ENCODE results near the gene CFAP298. TPM values are rescaled to one million over a fixed set of nuclear protein-coding genes. Genes with fewer than 3 reads are reported as not detected.

CFAP298 gene
- total and polyA plus RNA-seq, 2 of the 13 experiments (the other 11 are each of a cell fraction or from before 2014, with no cell fraction given): 21.2 to 62.2 TPM

- TF ChIP-seq GTF2F1 (IDR thresholded peaks at IDR 0.05; ENCODE audit: low read length) (no peak), CREM (IDR thresholded peaks at IDR 0.05) (no peak), CREM (CRISPR knock-in tag; IDR thresholded peaks at IDR 0.05) (no peak), MTF1 (CRISPR knock-in tag; IDR thresholded peaks at IDR 0.05) (no peak), ZNF546 (CRISPR knock-in tag; conservative IDR thresholded peaks at IDR 0.05) (no peak), ZFP41 (CRISPR knock-in tag; IDR thresholded peaks at IDR 0.05; ENCODE audit: borderline replicate concordance) (no peak)
Observed at GRCh38 chr21:32648165-32648564, 36.0 kb upstream of the CFAP298 start (continued).

DNA sequence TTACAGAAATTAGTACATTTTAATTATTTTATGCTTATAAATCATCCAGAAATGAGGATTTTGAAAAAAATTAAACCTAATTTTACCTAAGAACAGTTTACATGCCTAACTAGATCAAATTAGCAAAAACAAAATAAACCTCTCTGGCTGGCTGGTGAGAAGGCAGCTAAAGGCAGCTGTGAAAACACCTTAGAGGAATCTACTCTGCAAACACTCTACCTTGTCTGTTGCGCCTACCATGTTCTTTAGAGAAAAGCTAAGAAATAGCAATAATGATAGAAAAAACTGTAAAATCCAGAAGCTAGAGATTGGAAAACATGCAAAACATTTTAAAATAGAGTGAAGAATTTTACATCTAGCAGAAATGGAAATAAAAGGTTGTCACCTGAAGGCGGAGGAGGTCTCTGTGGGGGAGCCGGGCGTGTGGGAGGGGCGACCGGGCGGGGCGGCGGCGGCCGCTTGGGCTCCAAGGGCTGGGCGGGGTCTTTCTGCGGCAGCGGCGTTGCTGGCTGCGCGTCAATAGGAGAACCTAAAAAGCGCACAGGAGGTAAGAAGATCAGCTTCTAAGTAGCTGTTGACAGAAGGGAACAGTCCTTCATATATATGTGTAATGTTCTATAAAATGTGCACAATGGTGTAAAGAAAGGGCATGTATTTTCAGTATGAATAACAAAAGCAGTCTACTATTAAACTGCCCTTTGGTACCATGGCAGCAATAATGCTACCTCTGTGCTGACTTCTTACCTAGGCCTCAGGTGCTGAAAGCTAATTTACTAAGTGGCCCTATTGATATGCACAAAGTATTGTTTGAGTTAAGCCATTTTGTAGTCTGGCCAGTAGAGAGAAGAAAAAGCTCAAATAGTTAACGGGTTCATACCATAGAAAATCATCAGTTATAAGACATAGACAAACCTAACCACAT, 33.3 kb upstream of the CFAP298 start:
- in situ Hi-C loops (cut with HindIII; ENCODE audit: extremely low pct_ligation_motif_present, low pct_unique_long_range_greater_than_20kb) (no loop called here), intact Hi-C loops (cut with micrococcal nuclease; ENCODE audit: unreplicated experiment) (no loop called here)
- BruUV-seq (replicated peaks): no TSS peak
- Histone ChIP-seq H3K27ac (ENCODE audit: extremely low read length, insufficient read depth, low read length) (no peak overlapping the region), H3K27me3 (ENCODE audit: control insufficient read depth in 1 of 2, insufficient read depth in 2 of 2, low read length in 2 of 2) (no peaks in the 10 kb centered on the region), H2AFZ (ENCODE audit: low read length) (no peak overlapping the region), H3K4me1 (ENCODE audit: insufficient read depth, low read length) (peaks cover 11% of the 10 kb centered on the region), H3K9me3 (ENCODE audit: low read length) (no peaks in the 10 kb centered on the region), H3K9ac (ENCODE audit: insufficient read depth, low read depth, low read length) (no peak overlapping the region), H3K79me2 (ENCODE audit: insufficient read depth, low read length) (no peaks in the 10 kb centered on the region), H4K20me1 (ENCODE audit: insufficient read depth, low read length) (no peaks in the 10 kb centered on the region), H3K36me3 (replicated peaks in 1 of 2; ENCODE audit: control insufficient read depth in 1 of 2, insufficient read depth in 2 of 2, low read length in 2 of 2) (peaks cover 0 to 3% of the 10 kb centered on the region in 2 experiments; a peak in 1 of 5 replicates), H3K4me2 (ENCODE audit: low read depth, low read length) (no peak overlapping the region), H3K4me3 (replicated peaks in 1 of 3; ENCODE audit: insufficient read depth in 1 of 3, low read depth in 2 of 3, low read length in 3 of 3) (no peak overlapping the region)
- FAIRE-seq: no peak
- no peak for DNase-seq (ENCODE audit: low spot score)
- POLR2A ChIA-PET: no interaction called here
- TF ChIP-seq GATAD1 (CRISPR knock-in tag; IDR thresholded peaks at IDR 0.05): no peak
- no peak for TF ChIP-seq PAWR (CRISPR knock-in tag; IDR thresholded peaks at IDR 0.05; ENCODE audit: borderline replicate concordance)
- no peak for TF ChIP-seq RAD21 (CRISPR knock-in tag; IDR thresholded peaks at IDR 0.05)
- no peak for TF ChIP-seq FOSL2 (CRISPR knock-in tag; IDR thresholded peaks at IDR 0.05)
- no peak for TF ChIP-seq MED13 (CRISPR knock-in tag; IDR thresholded peaks at IDR 0.05)
- TF ChIP-seq ZZZ3 (CRISPR knock-in tag; IDR thresholded peaks at IDR 0.05; ENCODE audit: borderline replicate concordance): no peak
- TF ChIP-seq AHR (CRISPR knock-in tag; IDR thresholded peaks at IDR 0.05): no peak
- no peak for TF ChIP-seq ZNF143 (CRISPR knock-in tag; IDR thresholded peaks at IDR 0.05)
- CTCF ChIA-PET (ENCODE audit: low intra/inter-chr PET ratio, low total read pairs): no interaction called here
- WGBS (ENCODE audit: low lambda C conversion rate): 96% methylated on average over 19 of the region's 19 CpGs
- ATAC-seq: no peak

Measured in HepG2 (cell line).